SH-SY5Y (cell line): ENCODE data around the gene NCOA3.

Source experiments
- GATA2 ChIP-seq: IDR thresholded peaks from 2 replicates; pipeline ENCODE4 v1.6.1; 2011; ENCODE audit warnings: mild to moderate bottlenecking, low read depth, low read length
- GATA3 ChIP-seq: IDR thresholded peaks from 2 replicates; pipeline ENCODE4 v1.6.1; 2011; ENCODE audit warnings: low read depth, mild to moderate bottlenecking, low read length, moderate library complexity

DNA sequence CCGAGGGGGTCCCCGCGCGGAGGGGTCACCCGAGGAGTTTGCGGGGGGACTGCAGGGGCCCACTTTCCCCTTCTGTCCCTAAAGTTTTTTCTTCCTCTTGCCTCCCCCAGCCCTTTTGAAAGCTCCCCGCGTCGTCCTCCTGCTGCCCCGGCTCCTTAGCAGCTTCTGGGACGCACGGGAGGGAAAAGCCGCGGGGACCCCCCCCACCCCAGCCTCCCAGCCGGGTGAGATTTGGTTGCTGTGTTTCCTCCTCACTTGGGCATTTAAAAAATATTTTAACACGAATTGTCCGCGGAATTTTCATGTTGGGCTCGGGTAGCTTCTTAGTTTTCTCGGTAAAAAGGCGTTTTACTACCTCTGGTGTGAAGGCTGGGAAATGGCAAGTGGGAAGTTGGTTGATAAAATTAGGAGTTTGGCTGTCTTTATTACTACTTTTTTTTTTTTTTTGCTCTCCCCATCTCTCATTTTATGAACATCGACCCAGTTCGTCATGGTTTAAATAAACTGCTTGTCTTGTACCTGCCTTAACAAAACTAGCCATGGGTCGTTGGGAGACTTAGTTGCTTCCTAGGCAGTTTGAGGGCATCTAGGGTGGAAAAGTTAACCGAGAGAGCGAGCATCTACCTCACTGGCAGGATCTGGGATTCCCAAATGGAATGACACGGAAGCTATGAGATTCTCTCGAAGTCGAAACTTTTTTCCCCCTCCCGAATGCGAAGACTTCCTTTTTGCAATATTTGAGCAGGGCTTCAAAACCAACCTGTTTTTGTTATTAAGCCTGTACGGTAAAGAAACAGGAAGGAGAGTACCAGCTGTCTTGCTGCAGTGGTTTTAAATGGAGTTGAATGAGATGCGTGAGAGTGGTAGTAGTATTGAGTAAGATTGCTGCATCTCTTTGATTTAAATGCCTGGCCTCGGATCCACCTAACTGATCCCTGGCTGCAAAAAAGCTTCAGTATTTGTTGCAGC is 868 bp downstream of the NCOA3 start:
- TF ChIP-seq GATA3: no peak
- TF ChIP-seq GATA2: no peak
